CD14-positive monocyte (primary cell): ENCODE results near the gene PRDM10. TPM values are rescaled to one million over a fixed set of nuclear protein-coding genes. Genes with fewer than 3 reads are reported as not detected.

ENCODE experiments used
- DNase-seq, 3 donors: peaks; one replicate each; pipeline ENCODE4 v3.0.0-alpha.2; 2011 to 2022
- H2AFZ ChIP-seq: 2 replicates; pipeline ENCODE4 v1.6.0; 2012; ENCODE audit warnings: mild to moderate bottlenecking, low read depth, low read length, inconsistent platforms; ENCODE audit not compliant: insufficient read depth, poor library complexity, severe bottlenecking
- H3K27ac ChIP-seq, 2 donors: 1 replicate in 1 of 2; 2 replicates in 1 of 2; pipeline ENCODE4 v1.5.1; 2012 to 2013; ENCODE audit warnings: low read length in 2 of 2, control low read depth in 1 of 2, inconsistent platforms in 1 of 2, low read depth in 1 of 2, mild to moderate bottlenecking in 1 of 2
- H3K27me3 ChIP-seq, 2 donors: one replicate each; pipeline versions ENCODE4 v1.6.0 to v1.6.1; 2011 to 2013; ENCODE audit warnings: low read length in 2 of 2; ENCODE audit not compliant: control insufficient read depth in 2 of 2, insufficient read depth in 2 of 2
- H3K36me3 ChIP-seq, 2 donors: replicated peaks in 1 of 2; 1 replicate in 1 of 2; 2 replicates in 1 of 2; pipeline versions ENCODE4 v1.5.1 to v1.6.1; 2012 to 2013; ENCODE audit warnings: low read length in 2 of 2, control low read depth in 1 of 2, inconsistent platforms in 1 of 2, mild to moderate bottlenecking in 1 of 2; ENCODE audit not compliant: insufficient read depth in 2 of 2, control insufficient read depth in 1 of 2
- H3K4me1 ChIP-seq, 2 donors: 1 replicate in 1 of 2; 2 replicates in 1 of 2; pipeline versions ENCODE4 v1.5.1 to v1.6.1; 2012 to 2013; ENCODE audit warnings: low read length in 2 of 2, control low read depth in 1 of 2, inconsistent platforms in 1 of 2, mild to moderate bottlenecking in 1 of 2, moderate library complexity in 1 of 2; ENCODE audit not compliant: insufficient read depth in 2 of 2, control insufficient read depth in 1 of 2
- H3K4me2 ChIP-seq: replicated peaks from 2 replicates; pipeline ENCODE3; 2012; ENCODE audit warnings: low read length, moderate library complexity, mild to moderate bottlenecking; ENCODE audit not compliant: poor library complexity, severe bottlenecking; ENCODE audit errors: extremely low read depth
- H3K4me3 ChIP-seq, 3 experiments: fragments of 200-600 bp in 1 of 3; sonication (generic) in 1 of 3; replicated peaks in 1 of 3; 1 replicate in 2 of 3; 2 replicates in 1 of 3; pipeline ENCODE4 v1.5.1; 2011 to 2013; ENCODE audit warnings: low read length in 3 of 3, mild to moderate bottlenecking in 3 of 3, control low read depth in 2 of 3, low read depth in 2 of 3, inconsistent platforms in 1 of 3, moderate library complexity in 1 of 3
- H3K79me2 ChIP-seq: 2 replicates; pipeline ENCODE4 v1.6.0; 2012; ENCODE audit warnings: mild to moderate bottlenecking, control low read depth, inconsistent platforms, low read length, moderate library complexity; ENCODE audit not compliant: insufficient read depth
- H3K9ac ChIP-seq: 2 replicates; pipeline ENCODE4 v1.6.0; 2017; ENCODE audit warnings: low read length, mild to moderate bottlenecking; ENCODE audit not compliant: insufficient read depth, poor library complexity, severe bottlenecking
- H3K9me3 ChIP-seq, 2 donors: replicated peaks in 1 of 2; 1 replicate in 1 of 2; 2 replicates in 1 of 2; pipeline versions ENCODE4 v1.5.1 to v1.6.1; 2012 to 2013; ENCODE audit warnings: low read length in 2 of 2, control low read depth in 1 of 2; ENCODE audit not compliant: control insufficient read depth in 1 of 2, insufficient read depth in 1 of 2
- H4K20me1 ChIP-seq: 2 replicates; pipeline ENCODE4 v1.6.0; 2012; ENCODE audit warnings: mild to moderate bottlenecking, low read length, control low read depth, moderate library complexity; ENCODE audit not compliant: insufficient read depth
- H3K27ac Mint-ChIP-seq, 7 donors: one replicate each; pipeline ENCODE4 v1.8.0; 2020; ENCODE audit warnings: mild to moderate bottlenecking in 7 of 7, mixed read lengths in 7 of 7, moderate library complexity in 6 of 7, inconsistent platforms in 2 of 7
- H3K27me3 Mint-ChIP-seq, 3 donors: one replicate each; pipeline ENCODE4 v1.8.0; 2021 to 2022; ENCODE audit warnings: low read depth in 3 of 3, mild to moderate bottlenecking in 3 of 3, mixed read lengths in 3 of 3, moderate library complexity in 3 of 3, inconsistent platforms in 1 of 3
- H3K36me3 Mint-ChIP-seq, 2 donors: one replicate each; pipeline ENCODE4 v1.8.0; 2020; ENCODE audit warnings: mixed read lengths in 2 of 2, inconsistent platforms in 1 of 2, mild to moderate bottlenecking in 1 of 2
- H3K4me1 Mint-ChIP-seq: one replicate; pipeline ENCODE4 v1.8.0; 2020; ENCODE audit warnings: mild to moderate bottlenecking, mixed read lengths
- H3K4me3 Mint-ChIP-seq, 2 donors: one replicate each; pipeline ENCODE4 v1.8.0; 2020; ENCODE audit warnings: mild to moderate bottlenecking in 2 of 2, mixed read lengths in 2 of 2, moderate library complexity in 1 of 2
- H3K9me3 Mint-ChIP-seq, 7 donors: one replicate each; pipeline ENCODE4 v1.8.0; 2020 to 2022; ENCODE audit warnings: mixed read lengths in 7 of 7, mild to moderate bottlenecking in 6 of 7, moderate library complexity in 6 of 7, inconsistent platforms in 2 of 7
- WGBS: methylation state at CpG from one replicate; pipeline ENCODE4 v1.1.5; 2013; ENCODE audit warnings: missing lambda C conversion rate; ENCODE audit not compliant: insufficient coverage; 5-methylcytosine and 5-hydroxymethylcytosine counted together
- intact Hi-C, 2 donors: fragments of 100-400 bp; cut with micrococcal nuclease; formaldehyde crosslinking; loops; one replicate each; pipeline versions ENCODE4 v1.15.0 to v1.15.1; 2023
- polyA plus RNA-seq, 3 donors: library from polyadenylated mRNA; depleted of rRNA in 1 of 3; unstranded in 2 of 3; stranded (reverse) in 1 of 3; fragments of 300-500 nt in 2 of 3; fragments of >200 nt in 1 of 3; fragmentation: Illumina TruSeq in 2 of 3; gene quantifications; 1 replicate in 2 of 3; 2 replicates in 1 of 3; pipeline ENCODE4 v1.2.3, GENCODE V29; 2012 to 2021
- TF ChIP-seq, protein P1 (sequence below): fragments of 200-600 bp; IDR thresholded peaks from one replicate; pipeline ENCODE4 v1.8.0; 2022; ENCODE audit warnings: antibody characterized with exemption, mild to moderate bottlenecking

Gene PRDM10
- polyA plus RNA-seq, 3 donors = 0.64 to 5.6 (median 1.1) TPM

DNA sequence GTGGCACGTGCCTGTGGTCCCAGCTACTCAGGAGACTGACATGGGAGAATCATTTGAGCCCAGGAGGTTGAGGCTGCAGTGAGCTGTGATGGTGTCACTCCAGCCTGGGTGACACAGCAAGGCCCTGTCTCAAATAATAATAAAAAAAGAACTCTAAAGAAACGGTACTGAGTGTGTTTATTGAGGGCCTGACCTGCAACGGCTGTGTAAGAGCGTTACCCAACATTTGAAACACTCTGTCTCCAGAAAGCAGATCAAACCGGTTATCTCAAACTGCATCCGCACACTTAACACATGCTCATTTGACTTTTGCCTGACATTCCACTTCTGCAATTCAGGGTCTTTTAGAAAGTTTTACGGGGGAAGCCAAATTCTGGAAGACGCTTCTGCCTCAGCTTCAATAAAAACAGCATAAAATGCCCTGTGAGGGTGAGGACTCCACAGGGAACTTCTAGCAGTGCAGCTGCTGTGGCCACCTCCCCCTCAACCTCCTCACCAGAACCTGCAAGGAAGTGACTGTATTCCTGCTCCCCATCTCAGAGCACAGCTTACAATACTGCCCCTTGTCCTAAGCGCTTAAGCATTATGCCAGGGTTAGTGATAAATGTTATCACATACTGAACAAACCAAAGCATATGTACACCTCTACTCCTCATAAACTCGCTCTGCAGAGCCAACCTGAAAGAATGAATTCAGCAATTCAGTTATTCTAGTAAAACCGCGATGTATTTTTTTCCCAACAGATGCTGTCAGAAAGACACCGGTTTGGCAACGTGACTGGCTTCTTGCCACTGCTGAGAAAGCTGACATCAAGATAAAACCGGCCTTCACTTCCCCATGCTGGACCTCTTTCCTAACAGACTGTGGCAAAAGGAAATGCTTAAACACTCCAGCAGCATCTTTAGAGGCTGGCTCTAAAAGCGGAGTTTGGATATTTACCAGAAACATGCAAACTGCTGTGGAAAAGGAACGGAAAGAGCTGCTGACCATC lies 52.2 kb downstream of the PRDM10 start:
- Histone ChIP-seq H3K36me3 (peaks cover 0 to 1% of the 10 kb centered on the region in 2 donors), H3K27ac (peak overlapping the region; percentile 79 to 84), H3K79me2 (no peaks in the 10 kb centered on the region), H3K9me3 (no peaks in the 10 kb centered on the region), H3K4me1 (peaks cover 47 to 54% of the 10 kb centered on the region in 2 donors), H3K4me3 (peak overlapping the region in 1 of 3 experiments; percentile 50), H3K9ac (peak overlapping the region; percentile 27), H4K20me1 (no peaks in the 10 kb centered on the region), H2AFZ (peak overlapping the region; percentile 27), H3K27me3 (no peaks in the 10 kb centered on the region), H3K4me2 (peak overlapping the region; percentile 43)
- Mint-ChIP-seq H3K27me3 (no peaks in the 10 kb centered on the region), H3K4me1 (peaks cover 58% of the 10 kb centered on the region), H3K27ac (peak overlapping the region; percentile 77 to 94 (median 93)), H3K4me3 (peak overlapping the region; percentile 65 to 74), H3K36me3 (peaks cover 19 to 21% of the 10 kb centered on the region in 2 donors), H3K9me3 (no peaks in the 10 kb centered on the region)
- TF ChIP-seq, protein P1, sequence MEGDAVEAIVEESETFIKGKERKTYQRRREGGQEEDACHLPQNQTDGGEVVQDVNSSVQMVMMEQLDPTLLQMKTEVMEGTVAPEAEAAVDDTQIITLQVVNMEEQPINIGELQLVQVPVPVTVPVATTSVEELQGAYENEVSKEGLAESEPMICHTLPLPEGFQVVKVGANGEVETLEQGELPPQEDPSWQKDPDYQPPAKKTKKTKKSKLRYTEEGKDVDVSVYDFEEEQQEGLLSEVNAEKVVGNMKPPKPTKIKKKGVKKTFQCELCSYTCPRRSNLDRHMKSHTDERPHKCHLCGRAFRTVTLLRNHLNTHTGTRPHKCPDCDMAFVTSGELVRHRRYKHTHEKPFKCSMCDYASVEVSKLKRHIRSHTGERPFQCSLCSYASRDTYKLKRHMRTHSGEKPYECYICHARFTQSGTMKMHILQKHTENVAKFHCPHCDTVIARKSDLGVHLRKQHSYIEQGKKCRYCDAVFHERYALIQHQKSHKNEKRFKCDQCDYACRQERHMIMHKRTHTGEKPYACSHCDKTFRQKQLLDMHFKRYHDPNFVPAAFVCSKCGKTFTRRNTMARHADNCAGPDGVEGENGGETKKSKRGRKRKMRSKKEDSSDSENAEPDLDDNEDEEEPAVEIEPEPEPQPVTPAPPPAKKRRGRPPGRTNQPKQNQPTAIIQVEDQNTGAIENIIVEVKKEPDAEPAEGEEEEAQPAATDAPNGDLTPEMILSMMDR = no peak
- DNase-seq = peak; percentile 74 to 83 (median 74)
- WGBS = 0% methylated on average over 7 of the region's 17 CpGs
- intact Hi-C loops = loop anchor here in 1 of 2 donors (2.0 kb wide), 1 partner anchor 20 kb away; no protein-coding TSS in a partner anchor

DNA sequence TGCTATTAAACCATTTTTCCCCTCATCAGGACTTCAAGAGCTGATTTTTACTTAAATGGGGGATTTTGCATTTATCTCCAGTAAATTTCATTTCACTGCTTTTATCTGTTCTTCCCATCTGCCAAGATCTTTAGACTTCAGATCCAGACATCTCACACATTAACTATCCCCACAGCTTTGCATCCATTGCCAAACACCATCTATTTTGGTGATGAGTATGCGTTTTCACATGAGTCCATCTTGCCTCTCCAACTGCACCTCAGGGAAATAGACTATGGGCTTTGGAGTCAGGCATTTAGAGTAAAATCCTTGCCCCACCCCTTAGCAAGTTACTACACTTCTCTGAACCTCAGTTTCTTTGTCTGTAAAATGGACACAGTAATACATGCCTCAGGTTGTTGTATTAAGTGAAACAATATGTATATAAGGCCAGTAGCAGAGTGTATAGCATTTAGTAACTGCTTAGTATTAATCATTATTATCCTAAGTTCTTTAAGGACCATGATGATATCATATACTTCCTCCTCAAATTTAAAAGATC lies 53.6 kb downstream of the PRDM10 start:
- H3K4me2 ChIP-seq = no peak overlapping the region
- H3K4me3 Mint-ChIP-seq = no peak overlapping the region
- H3K9ac ChIP-seq = no peak overlapping the region
- TF ChIP-seq, protein P1 = no peak
- H3K4me3 ChIP-seq = no peak overlapping the region
- H3K27ac Mint-ChIP-seq = peak overlapping the region in 6 of 7 donors; percentile 1 to 94 (median 80)
- peak overlapping the region in 1 of 2 donors; percentile 84 for H3K27ac ChIP-seq
- peaks cover 47 to 54% of the 10 kb centered on the region in 2 donors for H3K4me1 ChIP-seq
- H3K9me3 ChIP-seq = no peaks in the 10 kb centered on the region
- no peak for DNase-seq
- no peaks in the 10 kb centered on the region for H4K20me1 ChIP-seq
- H3K36me3 ChIP-seq = peaks cover 0 to 7% of the 10 kb centered on the region in 2 donors
- intact Hi-C loops = loop anchor here in 1 of 2 donors (10.0 kb wide), 1 partner anchor 46 kb away; no protein-coding TSS in a partner anchor
- H3K79me2 ChIP-seq = no peaks in the 10 kb centered on the region
- no CpG with 5 or more reads among the region's 1 CpG for WGBS
- no peaks in the 10 kb centered on the region for H3K9me3 Mint-ChIP-seq
- no peaks in the 10 kb centered on the region for H3K27me3 Mint-ChIP-seq
- no peak overlapping the region for H2AFZ ChIP-seq
- H3K27me3 ChIP-seq = no peaks in the 10 kb centered on the region
- peaks cover 58% of the 10 kb centered on the region for H3K4me1 Mint-ChIP-seq
- H3K36me3 Mint-ChIP-seq = peaks cover 27 to 30% of the 10 kb centered on the region in 2 donors
